Measurements from ENCODE around the gene RBM25.

DNA sequence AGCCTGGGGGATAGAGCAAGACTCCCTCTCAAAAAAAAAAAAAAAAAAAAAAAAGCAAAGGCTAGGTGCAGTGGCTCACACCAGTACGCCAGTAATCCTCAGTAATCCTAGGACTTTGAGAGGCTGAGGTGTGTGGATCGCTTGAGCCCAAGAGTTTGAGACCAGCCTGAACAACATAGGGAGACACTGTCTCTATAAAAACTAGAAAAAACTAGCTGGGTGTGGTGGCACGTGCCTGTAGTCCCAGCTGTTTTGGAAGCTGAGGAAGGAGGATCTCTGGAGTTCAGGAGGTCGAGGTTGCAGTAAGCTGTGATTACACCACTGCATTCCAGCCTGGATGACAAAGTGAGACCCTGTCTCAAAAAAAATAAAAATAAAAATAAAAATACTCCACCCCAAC lies 8.9 kb upstream of the RBM25 start:
- TF ChIP-seq, protein P1, sequence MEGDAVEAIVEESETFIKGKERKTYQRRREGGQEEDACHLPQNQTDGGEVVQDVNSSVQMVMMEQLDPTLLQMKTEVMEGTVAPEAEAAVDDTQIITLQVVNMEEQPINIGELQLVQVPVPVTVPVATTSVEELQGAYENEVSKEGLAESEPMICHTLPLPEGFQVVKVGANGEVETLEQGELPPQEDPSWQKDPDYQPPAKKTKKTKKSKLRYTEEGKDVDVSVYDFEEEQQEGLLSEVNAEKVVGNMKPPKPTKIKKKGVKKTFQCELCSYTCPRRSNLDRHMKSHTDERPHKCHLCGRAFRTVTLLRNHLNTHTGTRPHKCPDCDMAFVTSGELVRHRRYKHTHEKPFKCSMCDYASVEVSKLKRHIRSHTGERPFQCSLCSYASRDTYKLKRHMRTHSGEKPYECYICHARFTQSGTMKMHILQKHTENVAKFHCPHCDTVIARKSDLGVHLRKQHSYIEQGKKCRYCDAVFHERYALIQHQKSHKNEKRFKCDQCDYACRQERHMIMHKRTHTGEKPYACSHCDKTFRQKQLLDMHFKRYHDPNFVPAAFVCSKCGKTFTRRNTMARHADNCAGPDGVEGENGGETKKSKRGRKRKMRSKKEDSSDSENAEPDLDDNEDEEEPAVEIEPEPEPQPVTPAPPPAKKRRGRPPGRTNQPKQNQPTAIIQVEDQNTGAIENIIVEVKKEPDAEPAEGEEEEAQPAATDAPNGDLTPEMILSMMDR (IDR thresholded peaks at IDR 0.05; ENCODE audit: low read depth, low read length, missing input control): no peak
- TF ChIP-seq EGR1 (IDR thresholded peaks at IDR 0.05; ENCODE audit: low read depth in 2 of 2) (no peak), SP1 (IDR thresholded peaks at IDR 0.05) (no peak), GABPA (IDR thresholded peaks at IDR 0.05 in 1 of 2, conservative IDR thresholded peaks at IDR 0.05 in 1 of 2) (no peak), JUND (IDR thresholded peaks at IDR 0.05) (no peak), TAF1 (conservative IDR thresholded peaks at IDR 0.05) (no peak), HNF4A (conservative IDR thresholded peaks at IDR 0.05) (no peak), FOXA2 (IDR thresholded peaks at IDR 0.05) (no peak), YY1 (IDR thresholded peaks at IDR 0.05) (no peak), FOXA1 (IDR thresholded peaks at IDR 0.05) (no peak)
- TF ChIP-seq, protein P2, sequence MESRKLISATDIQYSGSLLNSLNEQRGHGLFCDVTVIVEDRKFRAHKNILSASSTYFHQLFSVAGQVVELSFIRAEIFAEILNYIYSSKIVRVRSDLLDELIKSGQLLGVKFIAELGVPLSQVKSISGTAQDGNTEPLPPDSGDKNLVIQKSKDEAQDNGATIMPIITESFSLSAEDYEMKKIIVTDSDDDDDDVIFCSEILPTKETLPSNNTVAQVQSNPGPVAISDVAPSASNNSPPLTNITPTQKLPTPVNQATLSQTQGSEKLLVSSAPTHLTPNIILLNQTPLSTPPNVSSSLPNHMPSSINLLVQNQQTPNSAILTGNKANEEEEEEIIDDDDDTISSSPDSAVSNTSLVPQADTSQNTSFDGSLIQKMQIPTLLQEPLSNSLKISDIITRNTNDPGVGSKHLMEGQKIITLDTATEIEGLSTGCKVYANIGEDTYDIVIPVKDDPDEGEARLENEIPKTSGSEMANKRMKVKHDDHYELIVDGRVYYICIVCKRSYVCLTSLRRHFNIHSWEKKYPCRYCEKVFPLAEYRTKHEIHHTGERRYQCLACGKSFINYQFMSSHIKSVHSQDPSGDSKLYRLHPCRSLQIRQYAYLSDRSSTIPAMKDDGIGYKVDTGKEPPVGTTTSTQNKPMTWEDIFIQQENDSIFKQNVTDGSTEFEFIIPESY (IDR thresholded peaks at IDR 0.05): no peak
- TF ChIP-seq, protein P3, sequence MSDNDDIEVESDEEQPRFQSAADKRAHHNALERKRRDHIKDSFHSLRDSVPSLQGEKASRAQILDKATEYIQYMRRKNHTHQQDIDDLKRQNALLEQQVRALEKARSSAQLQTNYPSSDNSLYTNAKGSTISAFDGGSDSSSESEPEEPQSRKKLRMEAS (IDR thresholded peaks at IDR 0.05): no peak
- TF ChIP-seq, protein P4, sequence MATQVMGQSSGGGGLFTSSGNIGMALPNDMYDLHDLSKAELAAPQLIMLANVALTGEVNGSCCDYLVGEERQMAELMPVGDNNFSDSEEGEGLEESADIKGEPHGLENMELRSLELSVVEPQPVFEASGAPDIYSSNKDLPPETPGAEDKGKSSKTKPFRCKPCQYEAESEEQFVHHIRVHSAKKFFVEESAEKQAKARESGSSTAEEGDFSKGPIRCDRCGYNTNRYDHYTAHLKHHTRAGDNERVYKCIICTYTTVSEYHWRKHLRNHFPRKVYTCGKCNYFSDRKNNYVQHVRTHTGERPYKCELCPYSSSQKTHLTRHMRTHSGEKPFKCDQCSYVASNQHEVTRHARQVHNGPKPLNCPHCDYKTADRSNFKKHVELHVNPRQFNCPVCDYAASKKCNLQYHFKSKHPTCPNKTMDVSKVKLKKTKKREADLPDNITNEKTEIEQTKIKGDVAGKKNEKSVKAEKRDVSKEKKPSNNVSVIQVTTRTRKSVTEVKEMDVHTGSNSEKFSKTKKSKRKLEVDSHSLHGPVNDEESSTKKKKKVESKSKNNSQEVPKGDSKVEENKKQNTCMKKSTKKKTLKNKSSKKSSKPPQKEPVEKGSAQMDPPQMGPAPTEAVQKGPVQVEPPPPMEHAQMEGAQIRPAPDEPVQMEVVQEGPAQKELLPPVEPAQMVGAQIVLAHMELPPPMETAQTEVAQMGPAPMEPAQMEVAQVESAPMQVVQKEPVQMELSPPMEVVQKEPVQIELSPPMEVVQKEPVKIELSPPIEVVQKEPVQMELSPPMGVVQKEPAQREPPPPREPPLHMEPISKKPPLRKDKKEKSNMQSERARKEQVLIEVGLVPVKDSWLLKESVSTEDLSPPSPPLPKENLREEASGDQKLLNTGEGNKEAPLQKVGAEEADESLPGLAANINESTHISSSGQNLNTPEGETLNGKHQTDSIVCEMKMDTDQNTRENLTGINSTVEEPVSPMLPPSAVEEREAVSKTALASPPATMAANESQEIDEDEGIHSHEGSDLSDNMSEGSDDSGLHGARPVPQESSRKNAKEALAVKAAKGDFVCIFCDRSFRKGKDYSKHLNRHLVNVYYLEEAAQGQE (IDR thresholded peaks at IDR 0.05): no peak
- TF ChIP-seq, protein P5, sequence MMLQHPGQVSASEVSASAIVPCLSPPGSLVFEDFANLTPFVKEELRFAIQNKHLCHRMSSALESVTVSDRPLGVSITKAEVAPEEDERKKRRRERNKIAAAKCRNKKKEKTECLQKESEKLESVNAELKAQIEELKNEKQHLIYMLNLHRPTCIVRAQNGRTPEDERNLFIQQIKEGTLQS (IDR thresholded peaks at IDR 0.05): no peak
